Natural killer cell (primary cell): ENCODE measurements around the gene HMCN1. TPM values are rescaled to one million over a fixed set of nuclear protein-coding genes. Genes with fewer than 3 reads are reported as not detected.

Experiments used
- ATAC-seq, 3 donors: fragments of 150-1000 bp in 2 of 3; fragments of 200-7000 bp in 1 of 3; cut with Tn5 transposase; 1 replicate in 1 of 3; 2 replicates in 2 of 3; pipeline ENCODE4 v1.10.0; 2021; ENCODE audit warnings: mild to moderate bottlenecking in 2 of 3, moderate library complexity in 2 of 3
- DNase-seq, 2 donors: peaks; one replicate each; pipeline versions ENCODE4 v3.0.0 to v3.0.0-alpha.2; 2013 to 2021; ENCODE audit warnings: mixed read lengths in 1 of 2
- H3K27ac ChIP-seq: one replicate; pipeline ENCODE4 v1.5.1; 2013; ENCODE audit warnings: mild to moderate bottlenecking, low read length
- H3K27me3 ChIP-seq: one replicate; pipeline ENCODE4 v1.6.1; 2013; ENCODE audit warnings: low read length; ENCODE audit not compliant: control insufficient read depth, insufficient read depth
- H3K36me3 ChIP-seq: one replicate; pipeline ENCODE4 v1.6.1; 2013; ENCODE audit warnings: low read length; ENCODE audit not compliant: control insufficient read depth, insufficient read depth
- H3K4me1 ChIP-seq: one replicate; pipeline ENCODE4 v1.6.1; 2013; ENCODE audit warnings: low read length; ENCODE audit not compliant: control insufficient read depth, insufficient read depth
- H3K4me3 ChIP-seq: one replicate; pipeline ENCODE4 v1.5.1; 2013; ENCODE audit warnings: low read length
- H3K9me3 ChIP-seq: one replicate; pipeline ENCODE4 v1.6.1; 2013; ENCODE audit warnings: low read length; ENCODE audit not compliant: control insufficient read depth, insufficient read depth
- H3K27ac Mint-ChIP-seq, 2 donors: one replicate each; pipeline ENCODE4 v1.8.0; 2022; ENCODE audit warnings: mild to moderate bottlenecking in 2 of 2, mixed read lengths in 2 of 2, moderate library complexity in 1 of 2
- H3K27me3 Mint-ChIP-seq, 2 donors: one replicate each; pipeline ENCODE4 v1.8.0; 2022; ENCODE audit warnings: low read depth in 2 of 2, mixed read lengths in 2 of 2
- H3K36me3 Mint-ChIP-seq: one replicate; pipeline ENCODE4 v1.8.0; 2022; ENCODE audit warnings: mixed read lengths
- H3K4me1 Mint-ChIP-seq, 2 donors: one replicate each; pipeline ENCODE4 v1.8.0; 2022; ENCODE audit warnings: mixed read lengths in 2 of 2
- H3K4me3 Mint-ChIP-seq: one replicate; pipeline ENCODE4 v1.8.0; 2022; ENCODE audit warnings: mild to moderate bottlenecking, moderate library complexity, mixed read lengths
- H3K9me3 Mint-ChIP-seq, 2 donors: one replicate each; pipeline ENCODE4 v1.8.0; 2022; ENCODE audit warnings: mixed read lengths in 2 of 2
- CTCF ChIP-seq: fragments of 200-600 bp; IDR thresholded peaks from one replicate; pipeline ENCODE4 v1.8.0; 2022; ENCODE audit warnings: antibody characterized with exemption
- WGBS: methylation state at CpG from one replicate; pipeline ENCODE4 v1.1.7; 2013; ENCODE audit warnings: missing lambda C conversion rate; ENCODE audit not compliant: insufficient coverage; 5-methylcytosine and 5-hydroxymethylcytosine counted together
- intact Hi-C: fragments of 100-400 bp; cut with micrococcal nuclease; formaldehyde crosslinking; loops from one replicate; pipeline ENCODE4 v1.14.2; 2022
- total RNA-seq, 4 donors: library from RNA; stranded (reverse); fragments of 120-200 nt in 1 of 4; gene quantifications; one replicate each; pipeline versions ENCODE4 v1.2.3 to v1.2.4, GENCODE V29; 2013 to 2022

Gene HMCN1
- total RNA-seq, 3 donors from 2014 or later (not counting 1 experiment from before 2014, with no cell fraction given): 0.02 to 0.45 (median 0.39) TPM

- intact Hi-C loops: no loop called here
- H3K36me3 Mint-ChIP-seq: no peaks in the 10 kb centered on the region
- DNase-seq: no peak
- Histone ChIP-seq H3K4me1 (no peaks in the 10 kb centered on the region), H3K4me3 (no peak overlapping the region), H3K27me3 (no peaks in the 10 kb centered on the region), H3K9me3 (no peaks in the 10 kb centered on the region), H3K27ac (no peak overlapping the region), H3K36me3 (no peaks in the 10 kb centered on the region)
- no peaks in the 10 kb centered on the region for H3K27me3 Mint-ChIP-seq
- TF ChIP-seq CTCF: no peak
- ATAC-seq: no peak
- 92% methylated on average over 2 of the region's 3 CpGs for WGBS
- no peaks in the 10 kb centered on the region for H3K4me1 Mint-ChIP-seq
- no peak overlapping the region for H3K4me3 Mint-ChIP-seq
- peaks cover 0 to 2% of the 10 kb centered on the region in 2 donors for H3K9me3 Mint-ChIP-seq
- H3K27ac Mint-ChIP-seq: no peak overlapping the region
These were observed 352.4 kb downstream of the HMCN1 start for GRCh38 chr1:186086583-186086982.

GRCh38 chr1:186089940-186090339 is 355.7 kb downstream of the HMCN1 start:
- no peaks in the 10 kb centered on the region for H3K36me3 ChIP-seq
- ATAC-seq: no peak

GRCh38 chr1:186091222-186091720 is 357.1 kb downstream of the HMCN1 start:
- H3K36me3 ChIP-seq: no peaks in the 10 kb centered on the region
- no peaks in the 10 kb centered on the region for H3K27me3 ChIP-seq
- intact Hi-C loops: no loop called here
- H3K27ac ChIP-seq: no peak overlapping the region
- Mint-ChIP-seq H3K4me3 (no peak overlapping the region), H3K9me3 (peaks cover 0 to 2% of the 10 kb centered on the region in 2 donors), H3K4me1 (no peaks in the 10 kb centered on the region), H3K27ac (no peak overlapping the region), H3K27me3 (no peaks in the 10 kb centered on the region), H3K36me3 (no peaks in the 10 kb centered on the region)
- no peak for TF ChIP-seq CTCF
- H3K4me1 ChIP-seq: no peaks in the 10 kb centered on the region
- H3K4me3 ChIP-seq: no peak overlapping the region
- DNase-seq: no peak
- ATAC-seq: no peak
- no peaks in the 10 kb centered on the region for H3K9me3 ChIP-seq

More at GRCh38 chr1:186089940-186090339, 355.7 kb downstream of the HMCN1 start:
- no peak for DNase-seq
- intact Hi-C loops: no loop called here
- TF ChIP-seq CTCF: no peak
- H3K27ac Mint-ChIP-seq: no peak overlapping the region
- no peaks in the 10 kb centered on the region for H3K9me3 ChIP-seq
- H3K4me1 Mint-ChIP-seq: no peaks in the 10 kb centered on the region
- H3K27me3 ChIP-seq: no peaks in the 10 kb centered on the region
- H3K27ac ChIP-seq: no peak overlapping the region
- no CpG with 5 or more reads among the region's 4 CpGs for WGBS
- no peaks in the 10 kb centered on the region for H3K4me1 ChIP-seq
- H3K27me3 Mint-ChIP-seq: no peaks in the 10 kb centered on the region
- no peaks in the 10 kb centered on the region for H3K36me3 Mint-ChIP-seq
- H3K9me3 Mint-ChIP-seq: peaks cover 0 to 2% of the 10 kb centered on the region in 2 donors
- H3K4me3 ChIP-seq: no peak overlapping the region
- no peak overlapping the region for H3K4me3 Mint-ChIP-seq

GRCh38 chr1:186093437-186093836 is 359.2 kb downstream of the HMCN1 start:
- DNase-seq (no peak), ATAC-seq (no peak)
- no peak overlapping the region for H3K4me3 ChIP-seq
- TF ChIP-seq CTCF: no peak
- H3K4me1 ChIP-seq: no peaks in the 10 kb centered on the region
- H3K27ac ChIP-seq: no peak overlapping the region
- Mint-ChIP-seq H3K27ac (no peak overlapping the region), H3K27me3 (no peaks in the 10 kb centered on the region), H3K4me3 (no peak overlapping the region), H3K36me3 (no peaks in the 10 kb centered on the region), H3K4me1 (no peaks in the 10 kb centered on the region), H3K9me3 (peaks cover 0 to 2% of the 10 kb centered on the region in 2 donors)
- no peaks in the 10 kb centered on the region for H3K27me3 ChIP-seq
- WGBS: 50% methylated on average over 2 of the region's 2 CpGs
- H3K9me3 ChIP-seq: no peaks in the 10 kb centered on the region
- intact Hi-C loops: no loop called here
- no peaks in the 10 kb centered on the region for H3K36me3 ChIP-seq
